ENCODE data around the gene MMAA. TPM values are rescaled to one million over a fixed set of nuclear protein-coding genes. Genes with fewer than 3 reads are reported as not detected.

The MMAA gene
- total and polyA plus RNA-seq, 2 experiments from 2014 or later: 4.9 to 5.9 TPM

DNA sequence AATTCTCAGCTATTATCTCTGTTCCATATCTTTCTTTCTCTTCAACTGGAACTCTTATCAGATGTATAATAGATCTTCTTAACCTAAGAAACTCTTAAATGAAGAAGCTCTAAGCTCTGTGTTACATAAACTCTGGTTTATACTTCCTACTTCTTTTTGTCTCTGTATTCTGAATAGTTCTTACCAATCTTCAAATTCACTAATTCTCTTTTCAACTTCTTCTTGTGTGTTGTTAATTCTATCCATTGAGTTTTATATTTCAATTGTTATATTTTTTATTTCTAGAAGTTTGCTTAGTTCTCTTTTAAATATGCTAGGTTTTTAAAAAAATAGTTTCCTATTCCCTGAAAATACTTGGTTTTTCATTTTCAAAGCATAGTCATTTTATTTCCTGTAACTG, 13.2 kb upstream of the MMAA start (continued):
- TF ChIP-seq, protein P1, sequence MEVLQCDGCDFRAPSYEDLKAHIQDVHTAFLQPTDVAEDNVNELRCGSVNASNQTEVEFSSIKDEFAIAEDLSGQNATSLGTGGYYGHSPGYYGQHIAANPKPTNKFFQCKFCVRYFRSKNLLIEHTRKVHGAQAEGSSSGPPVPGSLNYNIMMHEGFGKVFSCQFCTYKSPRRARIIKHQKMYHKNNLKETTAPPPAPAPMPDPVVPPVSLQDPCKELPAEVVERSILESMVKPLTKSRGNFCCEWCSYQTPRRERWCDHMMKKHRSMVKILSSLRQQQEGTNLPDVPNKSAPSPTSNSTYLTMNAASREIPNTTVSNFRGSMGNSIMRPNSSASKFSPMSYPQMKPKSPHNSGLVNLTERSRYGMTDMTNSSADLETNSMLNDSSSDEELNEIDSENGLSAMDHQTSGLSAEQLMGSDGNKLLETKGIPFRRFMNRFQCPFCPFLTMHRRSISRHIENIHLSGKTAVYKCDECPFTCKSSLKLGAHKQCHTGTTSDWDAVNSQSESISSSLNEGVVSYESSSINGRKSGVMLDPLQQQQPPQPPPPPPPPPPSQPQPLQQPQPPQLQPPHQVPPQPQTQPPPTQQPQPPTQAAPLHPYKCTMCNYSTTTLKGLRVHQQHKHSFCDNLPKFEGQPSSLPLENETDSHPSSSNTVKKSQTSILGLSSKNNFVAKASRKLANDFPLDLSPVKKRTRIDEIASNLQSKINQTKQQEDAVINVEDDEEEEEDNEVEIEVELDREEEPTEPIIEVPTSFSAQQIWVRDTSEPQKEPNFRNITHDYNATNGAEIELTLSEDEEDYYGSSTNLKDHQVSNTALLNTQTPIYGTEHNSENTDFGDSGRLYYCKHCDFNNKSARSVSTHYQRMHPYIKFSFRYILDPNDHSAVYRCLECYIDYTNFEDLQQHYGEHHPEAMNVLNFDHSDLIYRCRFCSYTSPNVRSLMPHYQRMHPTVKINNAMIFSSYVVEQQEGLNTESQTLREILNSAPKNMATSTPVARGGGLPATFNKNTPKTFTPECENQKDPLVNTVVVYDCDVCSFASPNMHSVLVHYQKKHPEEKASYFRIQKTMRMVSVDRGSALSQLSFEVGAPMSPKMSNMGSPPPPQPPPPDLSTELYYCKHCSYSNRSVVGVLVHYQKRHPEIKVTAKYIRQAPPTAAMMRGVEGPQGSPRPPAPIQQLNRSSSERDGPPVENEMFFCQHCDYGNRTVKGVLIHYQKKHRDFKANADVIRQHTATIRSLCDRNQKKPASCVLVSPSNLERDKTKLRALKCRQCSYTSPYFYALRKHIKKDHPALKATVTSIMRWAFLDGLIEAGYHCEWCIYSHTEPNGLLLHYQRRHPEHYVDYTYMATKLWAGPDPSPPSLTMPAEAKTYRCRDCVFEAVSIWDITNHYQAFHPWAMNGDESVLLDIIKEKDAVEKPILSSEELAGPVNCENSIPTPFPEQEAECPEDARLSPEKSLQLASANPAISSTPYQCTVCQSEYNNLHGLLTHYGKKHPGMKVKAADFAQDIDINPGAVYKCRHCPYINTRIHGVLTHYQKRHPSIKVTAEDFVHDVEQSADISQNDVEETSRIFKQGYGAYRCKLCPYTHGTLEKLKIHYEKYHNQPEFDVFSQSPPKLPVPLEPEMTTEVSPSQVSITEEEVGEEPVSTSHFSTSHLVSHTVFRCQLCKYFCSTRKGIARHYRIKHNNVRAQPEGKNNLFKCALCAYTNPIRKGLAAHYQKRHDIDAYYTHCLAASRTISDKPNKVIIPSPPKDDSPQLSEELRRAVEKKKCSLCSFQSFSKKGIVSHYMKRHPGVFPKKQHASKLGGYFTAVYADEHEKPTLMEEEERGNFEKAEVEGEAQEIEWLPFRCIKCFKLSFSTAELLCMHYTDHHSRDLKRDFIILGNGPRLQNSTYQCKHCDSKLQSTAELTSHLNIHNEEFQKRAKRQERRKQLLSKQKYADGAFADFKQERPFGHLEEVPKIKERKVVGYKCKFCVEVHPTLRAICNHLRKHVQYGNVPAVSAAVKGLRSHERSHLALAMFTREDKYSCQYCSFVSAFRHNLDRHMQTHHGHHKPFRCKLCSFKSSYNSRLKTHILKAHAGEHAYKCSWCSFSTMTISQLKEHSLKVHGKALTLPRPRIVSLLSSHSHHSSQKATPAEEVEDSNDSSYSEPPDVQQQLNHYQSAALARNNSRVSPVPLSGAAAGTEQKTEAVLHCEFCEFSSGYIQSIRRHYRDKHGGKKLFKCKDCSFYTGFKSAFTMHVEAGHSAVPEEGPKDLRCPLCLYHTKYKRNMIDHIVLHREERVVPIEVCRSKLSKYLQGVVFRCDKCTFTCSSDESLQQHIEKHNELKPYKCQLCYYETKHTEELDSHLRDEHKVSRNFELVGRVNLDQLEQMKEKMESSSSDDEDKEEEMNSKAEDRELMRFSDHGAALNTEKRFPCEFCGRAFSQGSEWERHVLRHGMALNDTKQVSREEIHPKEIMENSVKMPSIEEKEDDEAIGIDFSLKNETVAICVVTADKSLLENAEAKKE (CRISPR knock-in tag; IDR thresholded peaks at IDR 0.05): no peak
- TF ChIP-seq ZNF331 (CRISPR knock-in tag; IDR thresholded peaks at IDR 0.05; ENCODE audit: low read depth) (no peak), ETS1 (IDR thresholded peaks at IDR 0.05) (no peak), EZH2 (IDR thresholded peaks at IDR 0.05; ENCODE audit: low read depth, unreplicated experiment) (no peak), CTCF (conservative IDR thresholded peaks at IDR 0.05; ENCODE audit: low read depth in 2 of 2) (no peak), CREB1 (CRISPR knock-in tag; IDR thresholded peaks at IDR 0.05; ENCODE audit: low read depth) (no peak), EZH2phosphoT487 (IDR thresholded peaks at IDR 0.05; ENCODE audit: unreplicated experiment) (no peak), POLR2AphosphoS5 (IDR thresholded peaks at IDR 0.05; ENCODE audit: low read depth) (no peak), ZNF114 (CRISPR knock-in tag; IDR thresholded peaks at IDR 0.05) (no peak)

Measured in GM23338 (cell line).